HG03103 (cell line): ENCODE results near the gene GDF7.

ENCODE experiments used
- ATAC-seq: cut with Tn5 transposase; IDR thresholded peaks from one replicate; pipeline ENCODE4 v1.9.1; 2021; ENCODE audit warnings: low read depth; ENCODE audit not compliant: unreplicated experiment

Gene GDF7

DNA sequence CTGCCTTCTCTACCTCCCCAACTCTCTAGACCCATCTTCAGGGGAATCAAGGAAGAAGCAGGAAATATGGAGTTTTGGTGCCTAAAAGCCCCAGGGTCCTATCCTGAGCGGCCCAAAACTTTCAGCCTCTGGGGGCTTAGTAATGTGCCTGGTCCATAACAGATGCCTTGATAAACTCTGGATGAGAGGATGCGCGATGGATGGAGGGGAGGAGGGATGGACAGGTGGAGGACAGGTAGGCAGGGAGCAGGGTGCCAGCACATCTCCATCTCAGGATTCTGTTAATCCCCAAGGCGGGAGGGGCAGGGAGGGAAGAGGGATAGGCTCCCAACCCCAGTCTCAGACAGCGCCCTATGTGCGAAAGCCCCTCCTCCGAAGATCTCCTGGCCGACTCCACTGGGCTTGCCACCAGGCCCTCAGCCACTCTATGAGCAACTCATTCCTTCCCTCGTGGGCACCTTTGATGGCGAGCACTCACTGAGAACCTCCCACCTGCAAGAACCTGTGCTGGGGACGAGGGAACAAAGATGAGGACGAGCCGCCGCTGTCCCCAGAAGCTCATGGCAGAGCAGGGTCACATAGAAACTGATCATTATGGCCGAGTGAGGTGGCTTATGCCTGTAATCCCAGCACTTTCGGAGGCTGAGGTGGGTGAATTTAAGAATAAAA, 39.1 kb upstream of the GDF7 start:
- ATAC-seq = no peak

DNA sequence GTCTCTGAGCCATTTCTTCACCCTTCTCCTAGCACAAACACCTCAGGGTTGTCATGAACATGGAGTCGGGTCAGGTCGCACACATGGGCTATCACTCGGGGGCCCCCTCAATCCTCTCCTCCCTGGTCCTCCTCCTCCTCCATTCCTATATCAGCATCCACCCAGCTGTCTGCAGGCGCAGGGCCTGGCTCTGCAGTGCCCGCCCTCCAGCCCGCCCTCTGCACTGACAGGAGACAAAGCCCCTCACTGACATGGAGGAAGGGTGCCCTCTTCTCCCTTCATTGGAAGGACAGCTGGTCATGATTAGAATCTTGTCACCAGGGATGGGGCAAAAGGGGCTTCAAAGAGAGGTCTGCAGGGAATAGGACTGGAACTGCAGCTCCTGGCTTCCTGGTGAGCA, 37.8 kb upstream of the GDF7 start:
- no peak for ATAC-seq

GRCh38 chr2:20629581-20630171, 37.3 kb upstream of the GDF7 start:
- no peak for ATAC-seq

DNA sequence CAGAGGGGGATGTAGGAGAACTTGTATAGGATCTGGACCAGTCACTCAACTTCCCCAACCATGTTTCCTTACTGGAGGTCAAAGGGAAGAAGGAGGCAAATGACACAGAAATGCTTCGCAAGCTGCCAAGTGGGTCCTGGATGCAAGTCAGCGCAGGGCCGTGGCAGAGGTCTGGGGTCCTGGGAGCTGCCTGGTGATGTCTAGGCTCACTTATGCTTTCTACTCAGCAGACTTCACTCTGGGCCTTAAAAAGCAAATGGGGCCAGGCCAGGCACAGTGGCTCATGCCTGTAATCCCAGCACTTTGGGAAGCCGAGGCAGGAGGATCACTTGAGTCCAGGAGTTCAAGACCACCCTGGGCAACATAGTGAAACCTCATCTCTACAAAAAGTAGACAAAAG, 36.0 kb upstream of the GDF7 start:
- ATAC-seq = no peak

GRCh38 chr2:20631617-20632307, 35.2 kb upstream of the GDF7 start:
- no peak for ATAC-seq

DNA sequence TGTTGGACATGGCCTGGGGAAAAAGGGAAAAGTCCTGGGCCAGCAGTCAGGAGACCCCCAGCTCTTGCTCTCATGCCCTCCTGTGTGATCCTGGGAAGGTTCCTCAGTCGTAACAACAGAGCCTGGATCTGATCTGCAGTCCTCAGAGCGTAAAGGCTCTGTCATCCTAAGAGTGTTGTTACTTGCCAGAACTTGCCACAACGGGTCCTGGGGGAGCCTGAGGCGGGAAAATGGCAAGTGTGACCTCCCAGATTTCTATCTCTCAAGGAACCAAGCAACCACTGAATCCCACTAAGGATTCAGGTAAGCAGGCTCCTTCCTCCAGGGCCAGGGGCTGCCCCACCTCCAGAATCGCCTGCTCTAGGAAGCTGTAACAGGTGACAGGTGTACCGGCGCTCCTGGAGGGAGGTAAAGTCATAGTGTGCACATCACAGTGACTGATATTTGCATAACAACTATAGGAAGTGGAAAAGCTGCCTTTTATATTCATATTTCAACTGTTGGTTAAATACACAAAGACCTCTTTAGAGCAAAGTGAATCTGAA, 34.4 kb upstream of the GDF7 start:
- ATAC-seq = no peak

DNA sequence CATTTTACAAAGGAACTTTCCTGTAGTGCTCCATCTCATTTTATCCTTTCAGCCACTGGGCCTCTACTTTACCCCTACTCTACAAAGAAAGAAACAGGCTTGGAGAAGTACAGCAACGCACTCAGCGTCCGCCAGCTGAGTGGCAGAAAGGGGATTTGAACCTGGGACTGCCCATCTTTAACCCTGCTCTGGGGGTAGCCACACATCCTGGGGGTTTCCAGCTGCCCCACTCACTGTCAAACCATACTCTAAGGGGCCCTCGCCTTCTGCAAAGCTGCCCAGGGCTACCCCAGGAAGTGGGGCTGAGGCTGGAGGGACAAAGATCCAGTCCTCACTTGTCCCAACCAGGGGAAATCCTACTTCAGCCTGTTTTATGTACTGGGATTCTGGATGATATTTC, 33.9 kb upstream of the GDF7 start:
- no peak for ATAC-seq

- no peak for ATAC-seq
Measured at GRCh38 chr2:20633794-20634506, 33.0 kb upstream of the GDF7 start.

DNA sequence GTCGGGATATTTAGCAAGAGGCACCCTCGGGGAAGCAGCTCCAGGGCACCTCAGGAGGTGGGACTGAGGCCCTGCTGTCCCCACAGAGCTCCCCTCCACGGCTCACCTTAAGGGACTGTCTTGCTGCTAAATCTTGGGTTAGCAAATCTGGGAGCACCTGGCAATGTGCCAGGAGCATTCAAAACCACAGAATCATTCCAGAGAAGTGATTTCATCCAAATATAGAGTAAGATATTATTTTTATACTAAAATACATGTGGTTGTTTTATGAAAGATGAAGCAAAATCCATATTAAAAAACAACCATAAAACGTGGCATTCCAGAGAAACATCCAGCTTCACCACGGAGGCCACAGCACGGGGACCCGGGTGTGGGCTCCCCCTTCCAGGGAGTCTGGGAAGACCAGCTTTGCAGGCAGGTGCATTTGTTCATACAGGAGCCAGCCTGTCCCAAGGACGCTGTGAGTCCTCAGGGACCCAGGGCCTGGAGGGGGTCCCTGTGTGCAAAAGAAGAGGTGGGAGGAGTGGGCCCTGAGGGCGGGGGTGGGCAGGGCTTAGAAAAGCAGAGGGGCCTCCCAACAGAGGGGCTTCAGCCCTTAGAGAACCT, 32.3 kb upstream of the GDF7 start:
- no peak for ATAC-seq

- ATAC-seq = no peak
Measured at GRCh38 chr2:20635113-20635510, 31.8 kb upstream of the GDF7 start.

DNA sequence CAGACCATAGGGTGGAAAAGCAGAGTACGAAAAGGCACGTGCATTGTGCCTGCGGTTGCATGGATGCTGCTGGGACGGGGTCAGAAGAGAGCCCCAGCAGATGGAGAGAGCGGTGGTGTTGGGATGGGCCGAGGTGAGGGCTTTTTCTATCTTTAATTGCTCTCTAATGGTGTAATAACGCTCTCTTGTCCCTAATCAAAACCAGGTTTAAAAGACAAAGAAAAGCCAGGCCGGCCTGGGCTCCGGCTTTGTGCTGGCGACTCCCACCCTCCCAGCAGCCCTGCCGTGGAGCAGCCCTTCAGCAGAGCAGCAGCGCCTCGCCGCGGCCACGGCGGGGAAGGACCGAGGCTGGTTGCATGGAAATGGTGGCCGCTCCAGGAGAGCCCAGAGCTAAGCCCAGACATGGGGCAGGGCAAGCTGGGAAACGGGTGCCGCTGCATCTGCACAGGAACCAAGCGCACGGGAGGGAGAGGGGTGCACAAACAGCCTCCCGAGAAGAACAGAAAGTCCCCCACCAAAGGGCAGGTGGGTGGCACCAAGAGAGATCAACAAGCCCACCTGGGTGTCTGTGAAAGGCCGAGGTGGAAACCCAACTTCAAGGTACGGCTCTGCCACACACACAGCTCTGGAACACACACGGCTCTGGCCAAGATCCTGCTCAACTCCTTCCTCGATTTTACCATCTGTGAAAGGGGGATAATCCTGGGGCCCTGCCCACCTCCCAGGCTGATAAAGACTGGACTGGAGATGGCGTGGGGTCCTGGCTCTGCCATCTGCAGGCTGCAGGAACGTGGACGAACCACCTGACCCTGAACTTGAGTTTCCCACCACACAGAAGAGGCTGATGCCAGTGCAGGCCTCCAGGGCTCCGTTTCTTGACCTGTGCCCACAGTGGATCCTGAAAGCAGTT, 31.0 kb upstream of the GDF7 start:
- peak; percentile 70 for ATAC-seq

- no peak for ATAC-seq
Measured at GRCh38 chr2:20637147-20637546, 29.8 kb upstream of the GDF7 start.

GRCh38 chr2:20638014-20638413, 28.9 kb upstream of the GDF7 start:
- ATAC-seq = no peak

GRCh38 chr2:20638646-20639430, 28.1 kb upstream of the GDF7 start:
- no peak for ATAC-seq

GRCh38 chr2:20640411-20641122, 26.4 kb upstream of the GDF7 start:
- no peak for ATAC-seq

- ATAC-seq = no peak
Measured at GRCh38 chr2:20641123-20641985, 25.6 kb upstream of the GDF7 start.
